GM12892 (cell line): ENCODE results near the gene B4GALT3.

Experiments used
- POLR2A ChIP-seq: IDR thresholded peaks from 2 replicates; pipeline ENCODE4 v1.6.1; 2011; ENCODE audit warnings: low read depth, low read length, control low read depth
- POLR2AphosphoS5 ChIP-seq: IDR thresholded peaks from 2 replicates; pipeline ENCODE4 v1.6.1; 2011; ENCODE audit warnings: low read depth, low read length, control low read depth

GRCh38 chr1:161197560-161198193, 20.4 kb upstream of the B4GALT3 start:
- no peak for TF ChIP-seq POLR2AphosphoS5
- no peak for TF ChIP-seq POLR2A
